H1 (cell line): ENCODE measurements around the gene ITPR1. TPM values are rescaled to one million over a fixed set of nuclear protein-coding genes. Genes with fewer than 3 reads are reported as not detected.

Experiments
- CTCF ChIA-PET: fragments of 300-600 bp; sonication (Branson Sonifier 250); formaldehyde crosslinking; loops from one replicate; lab custom pipeline; 2021; ENCODE audit not compliant: partially characterized antibody; lab: Charles Lee
- POLR2A ChIA-PET: fragments of 300-600 bp; sonication (Branson Sonifier 250); formaldehyde crosslinking; loops from one replicate; lab custom pipeline; 2021; ENCODE audit warnings: inconsistent platforms; ENCODE audit not compliant: partially characterized antibody; lab: Charles Lee
- DNase-seq, 2 experiments: peaks; one replicate each; pipeline versions ENCODE4 v3.0.0 to v3.0.0-alpha.2; 2010 to 2022; ENCODE audit warnings: low spot score in 2 of 2, low read depth in 1 of 2, mixed read lengths in 1 of 2
- FAIRE-seq: peaks from 2 replicates; lab custom pipeline; 2011; peaks lifted over from hg19 to GRCh38; lab: Jason Lieb, UNC
- H2AFZ ChIP-seq: 2 replicates; pipeline ENCODE4 v1.8.1; 2012; ENCODE audit warnings: low read length, inconsistent platforms
- H2AK5ac ChIP-seq: 2 replicates; pipeline ENCODE4 v1.6.1; 2013; ENCODE audit warnings: low read depth, low read length
- H2BK120ac ChIP-seq: replicated peaks from 2 replicates; pipeline ENCODE3; 2013; ENCODE audit warnings: low read depth, low read length, inconsistent platforms
- H2BK12ac ChIP-seq: 2 replicates; pipeline ENCODE4 v1.6.1; 2013; ENCODE audit warnings: low read depth, low read length
- H2BK15ac ChIP-seq: 2 replicates; pipeline ENCODE4 v1.6.1; 2013; ENCODE audit warnings: low read length
- H2BK20ac ChIP-seq: 2 replicates; pipeline ENCODE4 v1.6.1; 2013; ENCODE audit warnings: low read length
- H2BK5ac ChIP-seq: 2 replicates; pipeline ENCODE4 v1.6.1; 2013; ENCODE audit warnings: low read depth, low read length
- H3K14ac ChIP-seq: 2 replicates; pipeline ENCODE4 v1.6.1; 2013; ENCODE audit warnings: inconsistent platforms; ENCODE audit not compliant: insufficient read length
- H3K18ac ChIP-seq: 2 replicates; pipeline ENCODE4 v1.6.1; 2013; ENCODE audit warnings: low read length; ENCODE audit errors: extremely low read depth
- H3K23ac ChIP-seq: 2 replicates; pipeline ENCODE4 v1.6.1; 2013; ENCODE audit warnings: inconsistent platforms; ENCODE audit not compliant: insufficient read length
- H3K23me2 ChIP-seq: 2 replicates; pipeline ENCODE4 v1.6.1; 2013; ENCODE audit warnings: low read depth, low read length
- H3K27ac ChIP-seq: 2 replicates; pipeline ENCODE4 v1.6.1; 2011; ENCODE audit warnings: low read depth, low read length, inconsistent platforms
- H3K27me3 ChIP-seq, 4 experiments: replicated peaks in 1 of 4; 1 replicate in 1 of 4; 2 replicates in 3 of 4; pipeline versions ENCODE4 v1.6.1 to v1.8.1; 2011 to 2013; ENCODE audit warnings: low read length in 3 of 4, mild to moderate bottlenecking in 3 of 4, inconsistent platforms in 2 of 4, mixed read lengths in 2 of 4, moderate library complexity in 1 of 4; ENCODE audit not compliant: control insufficient read depth in 3 of 4, insufficient read depth in 3 of 4; ENCODE audit errors: extremely low read depth in 1 of 4
- H3K36me3 ChIP-seq, 4 experiments: 2 replicates each; pipeline versions ENCODE4 v1.6.1 to v1.8.1; 2011 to 2013; ENCODE audit warnings: mild to moderate bottlenecking in 4 of 4, low read length in 3 of 4, moderate library complexity in 2 of 4, control low read depth in 1 of 4, inconsistent platforms in 1 of 4; ENCODE audit not compliant: insufficient read depth in 4 of 4, control insufficient read depth in 2 of 4
- H3K4ac ChIP-seq: replicated peaks from 2 replicates; pipeline ENCODE3; 2013; ENCODE audit warnings: low read length, low read depth, mixed read lengths, inconsistent platforms; ENCODE audit not compliant: insufficient read length
- H3K4me1 ChIP-seq, 4 experiments: replicated peaks in 1 of 4; 1 replicate in 1 of 4; 2 replicates in 3 of 4; pipeline versions ENCODE4 v1.6.1 to v1.8.1; 2011 to 2013; ENCODE audit warnings: low read length in 3 of 4, inconsistent platforms in 2 of 4, mixed read lengths in 1 of 4; ENCODE audit not compliant: insufficient read depth in 4 of 4, control insufficient read depth in 3 of 4
- H3K4me2 ChIP-seq, 2 experiments: 2 replicates each; pipeline versions ENCODE4 v1.6.1 to v1.8.1; 2011 to 2013; ENCODE audit warnings: low read depth in 2 of 2, low read length in 2 of 2, control low read depth in 1 of 2, inconsistent platforms in 1 of 2, mild to moderate bottlenecking in 1 of 2; ENCODE audit not compliant: insufficient read depth in 1 of 2
- H3K4me3 ChIP-seq, 4 experiments: fragments of 200-600, 300-600 bp in 1 of 4; sonication (generic), shearing (Covaris generic), sonication (Bioruptor Twin) in 1 of 4; 2 replicates each; pipeline versions ENCODE4 v1.5.1 to v1.8.1; 2011 to 2016; ENCODE audit warnings: low read length in 4 of 4, low read depth in 3 of 4, control low read depth in 2 of 4, inconsistent platforms in 2 of 4, mild to moderate bottlenecking in 2 of 4, mixed read lengths in 1 of 4, moderate library complexity in 1 of 4; ENCODE audit not compliant: insufficient read depth in 2 of 4; ENCODE audit errors: extremely low read depth in 1 of 4
- H3K56ac ChIP-seq: replicated peaks from 2 replicates; pipeline ENCODE3; 2013; ENCODE audit warnings: low read depth, mild to moderate bottlenecking, mixed read lengths, low read length, inconsistent platforms; ENCODE audit not compliant: insufficient read length
- H3K79me1 ChIP-seq: 2 replicates; pipeline ENCODE4 v1.6.1; 2013; ENCODE audit warnings: low read depth, low read length, control low read depth
- H3K79me2 ChIP-seq, 2 experiments: 2 replicates each; pipeline versions ENCODE4 v1.6.1 to v1.8.1; 2012 to 2013; ENCODE audit warnings: low read length in 2 of 2, mild to moderate bottlenecking in 2 of 2, inconsistent platforms in 1 of 2; ENCODE audit not compliant: insufficient read depth in 2 of 2, control insufficient read depth in 1 of 2
- H3K9ac ChIP-seq, 4 experiments: replicated peaks in 1 of 4; 1 replicate in 1 of 4; 2 replicates in 3 of 4; pipeline versions ENCODE4 v1.6.1 to v1.8.1; 2011 to 2013; ENCODE audit warnings: low read depth in 3 of 4, low read length in 3 of 4, control low read depth in 2 of 4, mild to moderate bottlenecking in 2 of 4, moderate library complexity in 2 of 4, inconsistent platforms in 1 of 4; ENCODE audit errors: extremely low read depth in 1 of 4
- H3K9me3 ChIP-seq, 2 experiments: 2 replicates each; pipeline versions ENCODE4 v1.6.1 to v1.8.1; 2012 to 2013; ENCODE audit warnings: mild to moderate bottlenecking in 2 of 2, moderate library complexity in 2 of 2, control low read depth in 1 of 2, inconsistent platforms in 1 of 2, low read depth in 1 of 2, low read length in 1 of 2, mixed read lengths in 1 of 2; ENCODE audit not compliant: insufficient read depth in 2 of 2
- H4K20me1 ChIP-seq, 2 experiments: replicated peaks in 1 of 2; 2 replicates each; pipeline versions ENCODE3 to v1.8.1; 2011 to 2013; ENCODE audit warnings: inconsistent platforms in 2 of 2, low read length in 2 of 2, mild to moderate bottlenecking in 1 of 2; ENCODE audit not compliant: insufficient read depth in 2 of 2, control insufficient read depth in 1 of 2
- H4K5ac ChIP-seq: 2 replicates; pipeline ENCODE4 v1.6.1; 2013; ENCODE audit warnings: low read length, low read depth, mixed read lengths, inconsistent platforms; ENCODE audit not compliant: insufficient read length
- H4K8ac ChIP-seq: 2 replicates; pipeline ENCODE4 v1.8.0; 2013; ENCODE audit warnings: mild to moderate bottlenecking, moderate library complexity, low read length, inconsistent platforms; ENCODE audit not compliant: insufficient read depth; ENCODE audit errors: extremely low read depth
- H4K91ac ChIP-seq: replicated peaks from 2 replicates; pipeline ENCODE3; 2013; ENCODE audit warnings: low read length, mixed read lengths, inconsistent platforms; ENCODE audit not compliant: insufficient read length
- ASH2L ChIP-seq: fragments of 200-600, 300-600 bp; sonication (generic); IDR thresholded peaks from one replicate; pipeline ENCODE4 v1.7.1; 2017; ENCODE audit warnings: low read length
- BACH1 ChIP-seq: IDR thresholded peaks from 2 replicates; pipeline ENCODE4 v1.6.1; 2012; ENCODE audit warnings: low read length, improper control_type of control experiment
- BCL11A ChIP-seq, 2 experiments: IDR thresholded peaks; one replicate each; pipeline ENCODE4 v1.6.1; 2011; ENCODE audit warnings: low read depth in 2 of 2, low read length in 2 of 2, mild to moderate bottlenecking in 2 of 2
- CREB1 ChIP-seq: IDR thresholded peaks from 2 replicates; pipeline ENCODE4 v1.6.1; 2012; ENCODE audit warnings: inconsistent platforms
- GABPA ChIP-seq: IDR thresholded peaks from 2 replicates; pipeline ENCODE4 v1.6.1; 2011; ENCODE audit warnings: mild to moderate bottlenecking, low read length, moderate library complexity, borderline replicate concordance; ENCODE audit not compliant: insufficient read depth
- GTF2F1 ChIP-seq: IDR thresholded peaks from 2 replicates; pipeline ENCODE4 v1.6.1; 2012; ENCODE audit warnings: low read depth, low read length, improper control_type of control experiment, borderline replicate concordance
- KDM1A ChIP-seq: fragments of 200-600, 300-600 bp; sonication (generic); IDR thresholded peaks from 2 replicates; pipeline ENCODE4 v1.7.1; 2016; ENCODE audit warnings: mild to moderate bottlenecking, low read length, borderline replicate concordance
- KDM4A ChIP-seq: IDR thresholded peaks from one replicate; pipeline ENCODE4 v1.7.1; 2012; ENCODE audit warnings: low read depth, mild to moderate bottlenecking, moderate library complexity, low read length, inconsistent platforms; ENCODE audit not compliant: severe bottlenecking
- NRF1 ChIP-seq: IDR thresholded peaks from 2 replicates; pipeline ENCODE4 v1.6.1; 2011; ENCODE audit warnings: mild to moderate bottlenecking, low read depth, low read length, improper control_type of control experiment
- RAD21 ChIP-seq, 2 experiments: IDR thresholded peaks in 1 of 2; conservative IDR thresholded peaks in 1 of 2; 2 replicates each; pipeline ENCODE4 v1.6.1; 2011; ENCODE audit warnings: low read depth in 2 of 2, low read length in 2 of 2, improper control_type of control experiment in 1 of 2, inconsistent platforms in 1 of 2, mild to moderate bottlenecking in 1 of 2, moderate library complexity in 1 of 2
- SP1 ChIP-seq: IDR thresholded peaks from 2 replicates; pipeline ENCODE4 v1.6.1; 2011; ENCODE audit warnings: low read depth, low read length
- YY1 ChIP-seq: IDR thresholded peaks from 2 replicates; pipeline ENCODE4 v1.6.1; 2011; ENCODE audit warnings: low read depth, mild to moderate bottlenecking, low read length
- WGBS, 2 experiments: shearing (Covaris generic) in 1 of 2; methylation state at CpG; one replicate each; pipeline versions ENCODE4 v1.1.6 to v1.1.7; 2013 to 2015; ENCODE audit warnings: low lambda C conversion rate in 2 of 2, mixed read lengths in 2 of 2, inconsistent platforms in 1 of 2, low coverage in 1 of 2, missing lambda C conversion rate in 1 of 2; ENCODE audit not compliant: insufficient replicate concordance in 2 of 2, insufficient coverage in 1 of 2, insufficient read length in 1 of 2; ENCODE audit errors: extremely low coverage in 1 of 2, missing lambda C conversion rate in 1 of 2; 5-methylcytosine and 5-hydroxymethylcytosine counted together
- polyA plus RNA-seq, 7 experiments: library from polyadenylated mRNA; depleted of rRNA in 3 of 7; stranded (reverse) in 5 of 7; unstranded in 2 of 7; fragments of >200 nt in 5 of 7; fragments of 200-250 nt in 2 of 7; gene quantifications; 1 replicate in 5 of 7; 2 replicates in 1 of 7; 4 replicates in 1 of 7; pipeline versions ENCODE4 v1.2.1 to v1.2.3, GENCODE V29; 2011 to 2013; ENCODE audit warnings: missing spikeins in 2 of 7, mixed read lengths in 2 of 7
- total RNA-seq: library from RNA; stranded (reverse); fragmentation: NEBNext Ultra II Directional; extraction: Animal tissue kit (Norgen Biotek cat#: 25700); gene quantifications from 2 replicates; pipeline ENCODE4 v1.2.1, GENCODE V29; 2021

Gene ITPR1
- total and polyA plus RNA-seq, 2 of the 8 experiments (the other 6 are each of a cell fraction or from before 2014, with no cell fraction given), result 2.5 to 16.3 TPM

DNA sequence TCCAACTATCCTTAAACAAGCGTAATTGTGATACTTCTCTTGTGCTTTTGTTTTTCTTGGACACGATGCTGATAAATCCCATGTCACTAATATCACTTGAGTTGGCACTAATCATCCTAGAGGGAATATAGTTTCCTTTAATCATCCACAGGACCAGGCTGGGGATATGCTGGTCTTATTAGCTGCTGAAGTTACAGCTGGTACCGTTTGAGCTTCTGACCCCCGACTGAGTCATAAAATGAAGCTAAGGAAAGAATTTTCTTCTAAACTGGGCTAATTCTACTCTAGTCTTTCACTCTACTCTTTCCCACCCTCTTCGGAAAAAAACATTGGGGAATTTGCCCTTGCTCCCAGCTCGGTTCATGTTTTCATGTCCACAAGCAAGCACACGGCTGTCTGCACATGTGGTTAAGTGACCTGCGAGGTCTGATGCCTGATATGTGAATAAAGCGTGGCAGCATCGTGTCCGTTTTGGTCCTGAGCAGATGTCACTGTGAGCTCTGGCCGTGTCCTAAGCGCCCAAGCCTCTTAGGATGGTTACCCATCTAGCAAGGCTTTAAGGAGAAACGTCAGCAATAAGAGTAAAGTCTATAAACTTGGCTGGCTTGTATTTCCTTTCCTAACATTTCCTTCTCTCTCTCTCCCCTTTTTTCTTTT lies 223.7 kb downstream of the ITPR1 start:
- H3K4me2 ChIP-seq, result no peak overlapping the region
- H2BK15ac ChIP-seq, result no peak overlapping the region

More for the DNA sequence above, 223.7 kb downstream of the ITPR1 start:
- no peak overlapping the region for H3K56ac ChIP-seq
- no peak overlapping the region for H2BK120ac ChIP-seq
- H2AK5ac ChIP-seq, result no peak overlapping the region
- POLR2A ChIA-PET, result interaction anchor here (0.5 kb wide), 1 partner anchor 164 kb away, joined by 3 read pairs; no protein-coding TSS in a partner anchor
- H2BK5ac ChIP-seq, result no peak overlapping the region
- no peak for TF ChIP-seq NRF1
- TF ChIP-seq GABPA, result no peak
- TF ChIP-seq KDM1A, result no peak
- no peak for TF ChIP-seq YY1
- TF ChIP-seq ASH2L, result no peak
- no peak for TF ChIP-seq KDM4A
- TF ChIP-seq SP1, result no peak
- no peak for TF ChIP-seq BCL11A (IDR thresholded peaks at IDR 0.05; ENCODE audit: low read depth in 2 of 2, low read length in 2 of 2)
- TF ChIP-seq RAD21 (IDR thresholded peaks at IDR 0.05 in 1 of 2, conservative IDR thresholded peaks at IDR 0.05 in 1 of 2; ENCODE audit: low read depth in 2 of 2, low read length in 2 of 2), result no peak
- TF ChIP-seq GTF2F1, result no peak
- no peak for TF ChIP-seq BACH1
- no peak for TF ChIP-seq CREB1
- H3K14ac ChIP-seq, result no peak overlapping the region
- H2BK12ac ChIP-seq, result no peak overlapping the region
- H4K91ac ChIP-seq, result no peak overlapping the region
- H4K5ac ChIP-seq, result no peak overlapping the region
- no peak overlapping the region for H2AFZ ChIP-seq
- H3K18ac ChIP-seq, result no peak overlapping the region
- no peak overlapping the region for H3K4me3 ChIP-seq
- no peak for DNase-seq
- no peaks in the 10 kb centered on the region for H3K9me3 ChIP-seq
- CTCF ChIA-PET, result interaction anchor here (0.6 to 2.9 kb wide), 9 partner anchors 15 to 366 kb away, joined by 3 to 12 read pairs (median 3); partner anchors contain the start of gene BHLHE40
- WGBS, 2 experiments, result 92% methylated on average over 14 of the region's 14 CpGs; no CpG with 5 or more reads in 1 of the 2 experiments
- no peaks in the 10 kb centered on the region for H3K27me3 ChIP-seq
- no peak overlapping the region for H3K23ac ChIP-seq
- no peak overlapping the region for H3K27ac ChIP-seq
- H3K79me1 ChIP-seq, result no peaks in the 10 kb centered on the region
- no peak overlapping the region for H2BK20ac ChIP-seq
- H3K4ac ChIP-seq, result no peak overlapping the region
- no peaks in the 10 kb centered on the region for H3K23me2 ChIP-seq
- H4K20me1 ChIP-seq, result no peaks in the 10 kb centered on the region
- no peak overlapping the region for H3K9ac ChIP-seq
- H4K8ac ChIP-seq, result no peak overlapping the region
- H3K4me1 ChIP-seq, result peaks cover 3 to 10% (median 6%) of the 10 kb centered on the region in 4 experiments; a peak in 5 of 7 replicates
- FAIRE-seq, result no peak
- H3K79me2 ChIP-seq, result no peaks in the 10 kb centered on the region
- H3K36me3 ChIP-seq, result no peaks in the 10 kb centered on the region
